ENCODE results near the gene KLK11. TPM values are rescaled to one million over a fixed set of nuclear protein-coding genes. Genes with fewer than 3 reads are reported as not detected.

KLK11 gene
- total RNA-seq, 1 donor from 2014 or later, result not detected

GRCh38 chr19:51040151-51040550 is 13.7 kb upstream of the KLK11 start:
- Mint-ChIP-seq H3K27me3 (ENCODE audit: unreplicated experiment) (no peaks in the 10 kb centered on the region), H3K4me3 (ENCODE audit: unreplicated experiment) (no peak overlapping the region), H3K27ac (ENCODE audit: unreplicated experiment) (no peak overlapping the region), H3K36me3 (ENCODE audit: unreplicated experiment) (no peaks in the 10 kb centered on the region), H3K4me1 (ENCODE audit: low read depth, unreplicated experiment) (no peaks in the 10 kb centered on the region), H3K9me3 (ENCODE audit: unreplicated experiment) (no peaks in the 10 kb centered on the region)
- TF ChIP-seq, protein P1, sequence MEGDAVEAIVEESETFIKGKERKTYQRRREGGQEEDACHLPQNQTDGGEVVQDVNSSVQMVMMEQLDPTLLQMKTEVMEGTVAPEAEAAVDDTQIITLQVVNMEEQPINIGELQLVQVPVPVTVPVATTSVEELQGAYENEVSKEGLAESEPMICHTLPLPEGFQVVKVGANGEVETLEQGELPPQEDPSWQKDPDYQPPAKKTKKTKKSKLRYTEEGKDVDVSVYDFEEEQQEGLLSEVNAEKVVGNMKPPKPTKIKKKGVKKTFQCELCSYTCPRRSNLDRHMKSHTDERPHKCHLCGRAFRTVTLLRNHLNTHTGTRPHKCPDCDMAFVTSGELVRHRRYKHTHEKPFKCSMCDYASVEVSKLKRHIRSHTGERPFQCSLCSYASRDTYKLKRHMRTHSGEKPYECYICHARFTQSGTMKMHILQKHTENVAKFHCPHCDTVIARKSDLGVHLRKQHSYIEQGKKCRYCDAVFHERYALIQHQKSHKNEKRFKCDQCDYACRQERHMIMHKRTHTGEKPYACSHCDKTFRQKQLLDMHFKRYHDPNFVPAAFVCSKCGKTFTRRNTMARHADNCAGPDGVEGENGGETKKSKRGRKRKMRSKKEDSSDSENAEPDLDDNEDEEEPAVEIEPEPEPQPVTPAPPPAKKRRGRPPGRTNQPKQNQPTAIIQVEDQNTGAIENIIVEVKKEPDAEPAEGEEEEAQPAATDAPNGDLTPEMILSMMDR (IDR thresholded peaks at IDR 0.05; ENCODE audit: partially characterized antibody, unreplicated experiment), result no peak
- DNase-seq, result no peak

DNA sequence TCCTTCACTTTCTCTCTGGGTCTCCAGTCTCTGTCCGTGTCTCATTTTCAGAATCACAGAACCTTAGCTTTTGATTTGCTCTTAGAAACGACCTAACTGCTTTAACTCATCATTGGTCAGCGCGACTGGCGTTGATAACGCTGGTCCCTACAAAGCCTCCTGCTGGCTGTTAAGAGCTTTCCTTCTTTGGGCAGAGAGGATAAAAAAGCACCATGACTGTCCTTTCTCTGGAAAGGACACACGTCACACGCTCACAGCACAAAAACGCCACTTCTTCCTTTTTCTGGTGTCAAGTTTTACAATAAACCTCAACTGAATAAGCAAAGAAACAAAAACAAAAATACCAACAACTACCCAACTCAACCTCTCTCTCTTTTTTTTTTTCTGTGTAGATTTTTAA is 10.1 kb upstream of the KLK11 start:
- H3K4me1 Mint-ChIP-seq (ENCODE audit: low read depth, unreplicated experiment), result peaks cover 4% of the 10 kb centered on the region
- H3K27me3 Mint-ChIP-seq (ENCODE audit: unreplicated experiment), result peaks cover 3% of the 10 kb centered on the region
- H3K36me3 Mint-ChIP-seq (ENCODE audit: unreplicated experiment), result no peaks in the 10 kb centered on the region
- TF ChIP-seq, protein P1 (IDR thresholded peaks at IDR 0.05; ENCODE audit: partially characterized antibody, unreplicated experiment), result no peak
- no peak overlapping the region for H3K27ac Mint-ChIP-seq (ENCODE audit: unreplicated experiment)
- H3K4me3 Mint-ChIP-seq (ENCODE audit: unreplicated experiment), result no peak overlapping the region
- DNase-seq, result no peak
- peaks cover 2% of the 10 kb centered on the region for H3K9me3 Mint-ChIP-seq (ENCODE audit: unreplicated experiment)

DNA sequence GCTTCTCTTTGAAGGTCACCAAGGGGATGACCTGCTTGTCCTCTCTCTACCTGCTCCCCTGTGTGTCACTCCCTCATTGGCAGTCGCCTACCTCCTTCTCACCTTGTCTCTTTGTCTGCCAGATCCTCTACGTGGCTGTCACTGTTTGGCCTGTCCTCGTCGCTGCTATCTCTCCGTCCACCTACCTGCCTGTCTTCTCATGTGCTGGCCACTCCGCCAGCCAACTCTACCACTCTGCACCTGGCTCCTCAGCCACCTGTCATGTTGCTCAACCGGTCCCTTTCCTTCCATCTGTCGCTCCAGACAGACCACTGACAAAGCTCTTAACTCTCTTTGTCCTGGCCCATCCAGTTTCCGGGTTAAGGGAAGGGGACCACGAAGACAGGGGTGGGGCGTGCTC is 8.3 kb upstream of the KLK11 start, which contains the start of gene KLK12:
Gene KLK12, minus strand, starts transcription at position 299 of the 400 bp plus-strand sequence. CDS start 381 bp downstream, outside the sequence.
- H3K9me3 Mint-ChIP-seq (ENCODE audit: unreplicated experiment), result peaks cover 4% of the 10 kb centered on the region
- TF ChIP-seq, protein P1 (IDR thresholded peaks at IDR 0.05; ENCODE audit: partially characterized antibody, unreplicated experiment), result no peak
- H3K4me1 Mint-ChIP-seq (ENCODE audit: low read depth, unreplicated experiment), result peaks cover 4% of the 10 kb centered on the region
- no peak within 1 kb of the TSS for H3K4me3 Mint-ChIP-seq (ENCODE audit: unreplicated experiment)
- H3K36me3 Mint-ChIP-seq (ENCODE audit: unreplicated experiment), result no peaks in the 10 kb centered on the region
- H3K27ac Mint-ChIP-seq (ENCODE audit: unreplicated experiment), result no peak within 1 kb of the TSS
- peaks cover 6% of the 10 kb centered on the region for H3K27me3 Mint-ChIP-seq (ENCODE audit: unreplicated experiment)
- no peak for DNase-seq

DNA sequence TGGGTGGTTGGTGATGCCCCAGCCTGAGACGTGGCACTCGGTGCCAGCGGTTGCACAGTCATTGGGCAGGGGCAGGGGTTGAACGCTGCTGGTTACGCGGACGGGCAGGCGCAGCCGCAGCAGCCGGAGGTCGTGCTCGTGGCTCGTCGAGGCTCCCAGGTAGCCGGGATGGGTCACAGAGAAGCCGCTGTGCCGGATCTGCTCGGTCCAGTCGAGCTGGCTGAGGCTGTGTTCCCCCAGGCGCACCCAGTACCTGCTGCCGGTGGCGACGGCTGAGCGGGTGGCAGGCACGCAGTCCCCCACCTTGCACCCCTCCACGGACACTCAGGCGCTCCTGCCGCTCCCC is 5.4 kb upstream of the KLK11 start:
- Mint-ChIP-seq H3K4me1 (ENCODE audit: low read depth, unreplicated experiment) (peaks cover 4% of the 10 kb centered on the region), H3K27me3 (ENCODE audit: unreplicated experiment) (peaks cover 6% of the 10 kb centered on the region), H3K9me3 (ENCODE audit: unreplicated experiment) (peaks cover 4% of the 10 kb centered on the region), H3K36me3 (ENCODE audit: unreplicated experiment) (peaks cover 1% of the 10 kb centered on the region), H3K4me3 (ENCODE audit: unreplicated experiment) (no peak overlapping the region), H3K27ac (ENCODE audit: unreplicated experiment) (no peak overlapping the region)
- no peak for DNase-seq
- TF ChIP-seq, protein P1 (IDR thresholded peaks at IDR 0.05; ENCODE audit: partially characterized antibody, unreplicated experiment), result no peak

DNA sequence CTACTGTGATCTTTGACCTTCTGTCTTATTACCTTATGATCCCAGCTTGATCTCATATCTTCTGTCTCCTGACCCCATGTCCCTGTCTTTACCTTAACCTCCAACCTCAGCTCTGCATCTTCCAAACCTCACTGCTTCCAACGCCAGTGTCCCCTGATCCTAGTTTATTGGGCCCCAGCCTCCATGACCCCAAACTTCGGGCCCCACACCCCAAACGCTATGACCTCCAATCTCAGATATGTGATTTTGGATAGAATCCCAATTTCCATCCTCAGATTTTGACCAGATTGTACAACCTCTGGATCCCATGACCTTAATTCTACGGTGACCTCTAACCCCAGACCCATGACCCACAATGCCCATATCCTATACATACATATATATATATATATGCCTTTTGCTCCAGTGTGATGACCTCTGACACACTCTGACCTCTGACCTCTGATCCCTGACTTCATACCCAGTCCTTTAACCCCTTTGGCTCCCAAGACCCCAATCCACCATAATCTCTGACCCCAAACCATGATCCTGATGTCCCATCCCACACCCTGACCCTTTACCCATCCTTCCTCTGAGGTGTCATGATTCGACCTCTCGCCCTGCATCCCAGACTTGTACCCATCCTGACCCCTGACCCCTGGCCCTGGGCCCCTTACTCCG is 4.9 kb upstream of the KLK11 start:
- Mint-ChIP-seq H3K27ac (ENCODE audit: unreplicated experiment) (no peak overlapping the region), H3K4me3 (ENCODE audit: unreplicated experiment) (no peak overlapping the region), H3K27me3 (ENCODE audit: unreplicated experiment) (peaks cover 9% of the 10 kb centered on the region), H3K36me3 (ENCODE audit: unreplicated experiment) (peaks cover 4% of the 10 kb centered on the region), H3K4me1 (ENCODE audit: low read depth, unreplicated experiment) (peaks cover 4% of the 10 kb centered on the region), H3K9me3 (ENCODE audit: unreplicated experiment) (peaks cover 4% of the 10 kb centered on the region)
- DNase-seq, result no peak
- TF ChIP-seq, protein P1 (IDR thresholded peaks at IDR 0.05; ENCODE audit: partially characterized antibody, unreplicated experiment), result no peak
